ENCODE results near the gene PDE3A. TPM values are rescaled to one million over a fixed set of nuclear protein-coding genes. Genes with fewer than 3 reads are reported as not detected.
"Not testable (repeated sequence)": the region's sequence is repeated elsewhere in the genome, so short reads cannot be mapped to it uniquely, and the experiment has no call there.

Gene PDE3A
- 12.0 to 12.7 TPM (median 12.6 TPM) in 3 replicates for total RNA-seq

DNA sequence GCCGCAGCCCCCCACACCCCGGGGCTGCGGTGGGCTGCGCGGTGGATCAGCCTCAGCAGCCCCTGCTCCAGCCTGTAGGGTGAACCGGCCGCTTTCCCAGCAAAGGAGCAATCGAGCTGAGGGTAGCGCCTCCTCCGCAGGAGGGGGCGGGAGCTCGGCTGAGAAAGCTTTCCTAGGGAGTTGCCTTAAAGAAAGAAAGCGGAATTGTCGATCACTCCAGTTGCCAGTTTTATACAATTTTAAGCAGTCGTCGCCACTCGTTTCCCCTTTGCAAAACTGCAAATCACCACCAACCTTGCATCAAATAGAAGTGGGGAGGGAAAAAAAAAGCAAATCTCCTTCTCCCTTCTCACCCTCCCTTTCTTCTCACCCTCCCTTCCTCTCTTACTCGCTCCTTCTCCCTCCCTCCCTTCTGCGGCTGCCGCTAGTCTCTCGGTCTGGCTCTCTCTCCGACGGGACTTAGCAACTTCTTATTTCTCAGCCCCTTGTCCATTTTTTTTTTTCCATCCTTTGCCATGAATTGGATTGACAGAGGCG is at the start of gene PDE3A:
PDE3A (plus strand) TSS at position 424 of the 537 bp plus-strand sequence. CDS start 748 bp downstream, outside the sequence.
- TF ChIP-seq, protein P1, sequence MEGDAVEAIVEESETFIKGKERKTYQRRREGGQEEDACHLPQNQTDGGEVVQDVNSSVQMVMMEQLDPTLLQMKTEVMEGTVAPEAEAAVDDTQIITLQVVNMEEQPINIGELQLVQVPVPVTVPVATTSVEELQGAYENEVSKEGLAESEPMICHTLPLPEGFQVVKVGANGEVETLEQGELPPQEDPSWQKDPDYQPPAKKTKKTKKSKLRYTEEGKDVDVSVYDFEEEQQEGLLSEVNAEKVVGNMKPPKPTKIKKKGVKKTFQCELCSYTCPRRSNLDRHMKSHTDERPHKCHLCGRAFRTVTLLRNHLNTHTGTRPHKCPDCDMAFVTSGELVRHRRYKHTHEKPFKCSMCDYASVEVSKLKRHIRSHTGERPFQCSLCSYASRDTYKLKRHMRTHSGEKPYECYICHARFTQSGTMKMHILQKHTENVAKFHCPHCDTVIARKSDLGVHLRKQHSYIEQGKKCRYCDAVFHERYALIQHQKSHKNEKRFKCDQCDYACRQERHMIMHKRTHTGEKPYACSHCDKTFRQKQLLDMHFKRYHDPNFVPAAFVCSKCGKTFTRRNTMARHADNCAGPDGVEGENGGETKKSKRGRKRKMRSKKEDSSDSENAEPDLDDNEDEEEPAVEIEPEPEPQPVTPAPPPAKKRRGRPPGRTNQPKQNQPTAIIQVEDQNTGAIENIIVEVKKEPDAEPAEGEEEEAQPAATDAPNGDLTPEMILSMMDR (IDR thresholded peaks at IDR 0.05; ENCODE audit: unreplicated experiment): no peak
- Mint-ChIP-seq H3K27ac (peak within 1 kb of the TSS; percentile 96), H3K4me3 (peak within 1 kb of the TSS; percentile 95), H3K9me3 (no peaks in the 10 kb centered on the region), H3K27me3 (ENCODE audit: low read depth) (peaks cover 28% of the 10 kb centered on the region), H3K36me3 (no peaks in the 10 kb centered on the region), H3K4me1 (peaks cover 37% of the 10 kb centered on the region)
- peak; percentile 53 to 70 for DNase-seq (ENCODE audit: low spot score in 2 of 2, unreplicated experiment in 2 of 2)

DNA sequence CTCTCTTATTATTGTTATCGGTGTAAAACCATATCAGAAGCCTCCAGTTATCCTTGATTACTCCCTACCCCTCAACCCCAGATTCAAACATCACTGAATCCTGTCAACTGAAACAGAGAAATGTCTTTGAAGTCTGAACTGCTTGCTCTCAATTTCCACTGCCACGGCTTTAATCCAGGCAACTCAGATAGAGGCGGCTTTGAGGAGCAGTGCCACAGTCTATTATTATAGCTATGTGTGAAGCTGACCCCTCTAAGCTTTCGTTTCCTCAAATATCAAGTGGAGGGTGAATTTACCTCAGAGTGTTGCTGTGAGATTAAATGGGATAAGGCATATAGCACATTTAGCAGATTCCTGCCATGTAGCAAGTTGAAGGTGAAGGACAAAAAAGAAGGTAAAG is 49.0 kb upstream of the PDE3A start:
- Mint-ChIP-seq H3K4me1 (peaks cover 3% of the 10 kb centered on the region), H3K9me3 (no peaks in the 10 kb centered on the region), H3K36me3 (no peaks in the 10 kb centered on the region), H3K4me3 (no peak overlapping the region), H3K27me3 (ENCODE audit: low read depth) (no peaks in the 10 kb centered on the region), H3K27ac (no peak overlapping the region)
- TF ChIP-seq, protein P1 (IDR thresholded peaks at IDR 0.05; ENCODE audit: unreplicated experiment): no peak
- no peak for DNase-seq (ENCODE audit: low spot score in 2 of 2, unreplicated experiment in 2 of 2)

DNA sequence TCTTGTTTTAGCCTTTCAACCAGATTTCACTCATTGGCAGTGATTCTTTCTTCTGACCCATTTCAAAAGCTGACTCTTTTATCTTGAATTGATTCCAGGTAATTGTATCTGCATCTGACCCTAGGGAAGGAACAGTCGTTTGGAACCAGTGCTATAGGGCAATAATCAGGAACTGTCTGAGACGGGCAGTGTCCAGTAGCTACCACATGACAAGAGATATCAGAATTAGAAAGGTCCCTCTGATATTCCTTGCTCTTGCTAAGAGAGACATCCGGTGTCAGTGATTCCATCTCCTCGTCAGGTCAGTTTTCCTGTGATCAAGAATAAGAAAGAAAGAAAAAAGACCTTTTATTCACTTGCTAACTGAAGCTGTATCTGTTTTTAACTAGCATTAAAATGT is 47.8 kb upstream of the PDE3A start:
- Mint-ChIP-seq H3K9me3 (no peaks in the 10 kb centered on the region), H3K4me1 (peaks cover 3% of the 10 kb centered on the region), H3K27ac (no peak overlapping the region), H3K27me3 (ENCODE audit: low read depth) (no peaks in the 10 kb centered on the region), H3K36me3 (no peaks in the 10 kb centered on the region), H3K4me3 (no peak overlapping the region)
- DNase-seq (ENCODE audit: low spot score in 2 of 2, unreplicated experiment in 2 of 2): no peak
- TF ChIP-seq, protein P1 (IDR thresholded peaks at IDR 0.05; ENCODE audit: unreplicated experiment): no peak

DNA sequence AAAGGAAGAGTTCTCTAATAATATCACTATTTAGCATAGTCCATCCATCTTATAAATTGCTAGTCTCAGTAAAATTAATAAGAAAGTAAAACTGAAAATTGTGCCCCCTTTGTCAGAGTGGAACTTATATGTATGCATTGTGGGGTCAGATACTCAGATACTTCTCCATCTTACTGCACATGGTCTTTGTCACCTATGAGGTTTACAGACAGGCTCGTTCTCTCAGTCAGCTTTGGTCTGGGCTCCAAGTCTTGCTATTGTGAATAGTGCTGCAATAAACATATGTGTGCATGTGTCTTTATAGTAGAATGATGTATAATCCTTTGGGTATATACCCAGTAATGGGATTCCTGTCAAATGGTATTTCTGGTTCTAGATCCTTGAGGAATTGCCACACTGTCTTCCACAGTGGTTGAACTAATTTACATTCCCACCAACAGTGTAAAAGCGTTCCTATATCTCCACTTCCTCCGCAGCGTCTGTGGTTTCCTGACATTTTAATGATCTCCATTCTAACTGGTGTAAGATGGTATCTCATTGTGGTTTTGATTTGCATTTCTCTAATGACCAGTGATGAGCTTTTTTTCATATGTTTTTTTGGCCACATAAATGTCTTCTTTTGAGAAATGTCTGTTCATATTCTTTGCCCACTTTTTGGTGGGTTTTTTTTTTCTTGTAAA is 37.4 kb upstream of the PDE3A start:
- DNase-seq (ENCODE audit: low spot score in 2 of 2, unreplicated experiment in 2 of 2); H3K4me1 Mint-ChIP-seq; H3K27me3 Mint-ChIP-seq (ENCODE audit: low read depth); H3K27ac Mint-ChIP-seq; H3K36me3 Mint-ChIP-seq; H3K4me3 Mint-ChIP-seq: not testable (repeated sequence)
- H3K9me3 Mint-ChIP-seq: peaks cover 38% of the 10 kb centered on the region

DNA sequence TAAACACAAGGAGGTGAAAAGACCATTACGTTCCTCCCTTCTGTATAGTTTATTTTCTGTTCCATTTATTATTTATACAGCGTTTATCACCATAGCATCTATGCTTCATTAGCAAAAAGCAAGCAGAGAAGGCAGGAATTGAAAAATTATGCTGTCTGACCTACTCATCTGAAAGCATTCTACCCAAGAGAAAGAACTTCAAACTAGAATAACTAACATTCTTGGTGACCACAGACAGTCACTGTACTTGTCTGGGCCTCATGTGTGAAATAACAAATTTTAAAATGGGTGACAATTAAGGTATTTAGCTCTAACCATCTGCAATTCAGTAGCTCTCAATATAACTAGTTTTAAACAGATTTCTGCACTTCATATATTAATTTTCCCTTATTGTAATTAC is 29.3 kb upstream of the PDE3A start:
- DNase-seq (ENCODE audit: low spot score in 2 of 2, unreplicated experiment in 2 of 2): no peak
- peaks cover 3% of the 10 kb centered on the region for H3K4me1 Mint-ChIP-seq
- peaks cover 16% of the 10 kb centered on the region for H3K9me3 Mint-ChIP-seq
- TF ChIP-seq, protein P1 (IDR thresholded peaks at IDR 0.05; ENCODE audit: unreplicated experiment): no peak
- peaks cover 5% of the 10 kb centered on the region for H3K36me3 Mint-ChIP-seq
- H3K27ac Mint-ChIP-seq: no peak overlapping the region
- H3K27me3 Mint-ChIP-seq (ENCODE audit: low read depth): no peaks in the 10 kb centered on the region
- H3K4me3 Mint-ChIP-seq: no peak overlapping the region

DNA sequence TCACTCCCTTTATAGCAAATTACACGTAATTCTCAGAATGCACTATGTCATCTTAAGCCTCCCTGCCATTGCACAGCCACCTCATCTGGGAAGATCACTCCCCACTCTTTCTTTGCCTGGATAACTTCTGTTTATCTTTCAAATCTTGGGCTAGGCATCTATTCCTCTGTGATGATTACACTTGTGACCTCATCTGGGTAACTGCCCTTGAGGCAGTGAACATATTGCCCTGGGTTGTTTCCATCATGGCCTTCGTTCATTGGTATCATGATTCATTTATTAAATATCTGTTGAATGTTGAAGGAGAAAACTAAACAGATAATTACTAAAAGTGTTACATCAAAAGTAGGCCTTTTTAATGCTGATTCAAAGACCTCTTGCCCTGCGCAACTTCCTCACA is 26.2 kb upstream of the PDE3A start:
- H3K4me1 Mint-ChIP-seq: peaks cover 4% of the 10 kb centered on the region
- H3K4me3 Mint-ChIP-seq: no peak overlapping the region
- no peak overlapping the region for H3K27ac Mint-ChIP-seq
- TF ChIP-seq, protein P1 (IDR thresholded peaks at IDR 0.05; ENCODE audit: unreplicated experiment): no peak
- no peaks in the 10 kb centered on the region for H3K36me3 Mint-ChIP-seq
- no peaks in the 10 kb centered on the region for H3K9me3 Mint-ChIP-seq
- DNase-seq (ENCODE audit: low spot score in 2 of 2, unreplicated experiment in 2 of 2): no peak
- H3K27me3 Mint-ChIP-seq (ENCODE audit: low read depth): no peaks in the 10 kb centered on the region

All from mesothelial cell of epicardium (in vitro differentiated cells).